M059J (cell line): Measurements from ENCODE around the gene PLA2G4D. TPM values are rescaled to one million over a fixed set of nuclear protein-coding genes. Genes with fewer than 3 reads are reported as not detected.

Experiments
- DNase-seq: peaks from one replicate; pipeline ENCODE4 v3.0.0-alpha.2; 2012; ENCODE audit warnings: low read depth
- total RNA-seq: library from RNA; depleted of rRNA; stranded (reverse); fragments of >200 nt; shearing (Covaris generic); gene quantifications from 2 replicates; pipeline ENCODE4 v1.2.3, GENCODE V29; 2014; rRNA removed

PLA2G4D gene
- total RNA-seq, 1 experiment from 2014 or later, result 0.52 TPM

- DNase-seq, result no peak
Measured at GRCh38 chr15:42027521-42027920, 66.8 kb downstream of the PLA2G4D start.

- DNase-seq, result no peak
Measured at GRCh38 chr15:42024303-42024702, 70.1 kb downstream of the PLA2G4D start.

- DNase-seq, result no peak
Measured at GRCh38 chr15:42021593-42021992, 72.8 kb downstream of the PLA2G4D start.

GRCh38 chr15:42020713-42021273 is 73.6 kb downstream of the PLA2G4D start, which contains the start of gene PLA2G4E:
PLA2G4E (minus strand) TSS chr15:42021042; CDS start chr15:42021030, 12 bp downstream.
- DNase-seq, result no peak

- no peak for DNase-seq
Measured at GRCh38 chr15:42018306-42019224, 75.8 kb downstream of the PLA2G4D start.

Other genes with a start within 250 kb of the PLA2G4D start
- gene SPTBN5, start 200.5 kb downstream of the PLA2G4D start, total RNA-seq, result under 0.01 TPM in 1 of 2 replicates, not detected in the other
- 21.8 and 28.6 TPM in 2 replicates for gene EHD4, start 122.0 kb downstream of the PLA2G4D start, total RNA-seq
- not detected in 2 replicates for gene PLA2G4E, start 73.5 kb downstream of the PLA2G4D start, total RNA-seq
- gene PLA2G4F, start 62.1 kb upstream of the PLA2G4D start, total RNA-seq, result not detected in 2 replicates
- 23.5 and 31.5 TPM in 2 replicates for gene VPS39, start 113.7 kb upstream of the PLA2G4D start, total RNA-seq
- gene GANC, start 178.6 kb upstream of the PLA2G4D start, total RNA-seq, result 14.7 and 14.8 TPM in 2 replicates
- 62.3 and 75.6 TPM in 2 replicates for gene TMEM87A, start 178.9 kb upstream of the PLA2G4D start, total RNA-seq